ENCODE measurements around the gene CCL28.
A peak's percentile ranks its signal among the peaks of the same experiment; 100 is the strongest.
"Not testable (repeated sequence)": the region's sequence is repeated elsewhere in the genome, so short reads cannot be mapped to it uniquely, and the experiment has no call there.

The CCL28 gene

DNA sequence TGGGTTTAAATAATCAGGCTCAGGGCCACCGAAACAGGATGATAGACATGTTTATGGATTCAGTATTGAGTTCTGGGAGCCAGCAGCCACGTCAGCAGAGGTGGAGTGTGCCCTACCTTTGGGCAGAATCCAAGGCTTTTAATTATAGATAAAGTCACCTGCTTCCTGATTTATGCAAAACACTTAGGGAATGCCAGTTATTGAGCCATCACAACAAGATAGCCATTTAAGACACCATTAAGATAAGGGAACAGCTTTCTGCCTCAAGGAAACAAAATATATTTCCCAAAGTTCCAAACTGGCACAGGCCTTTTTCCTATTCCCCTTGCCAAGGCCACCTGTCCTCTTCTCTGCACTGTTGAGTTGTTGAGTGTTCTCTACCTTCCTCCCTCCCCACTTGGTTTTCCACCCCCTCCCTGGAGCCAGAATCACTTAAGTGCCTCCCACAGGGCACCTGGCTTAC is 2.4 kb downstream of the CCL28 start:
- no peak for DNase-seq (ENCODE audit: low spot score)

DNA sequence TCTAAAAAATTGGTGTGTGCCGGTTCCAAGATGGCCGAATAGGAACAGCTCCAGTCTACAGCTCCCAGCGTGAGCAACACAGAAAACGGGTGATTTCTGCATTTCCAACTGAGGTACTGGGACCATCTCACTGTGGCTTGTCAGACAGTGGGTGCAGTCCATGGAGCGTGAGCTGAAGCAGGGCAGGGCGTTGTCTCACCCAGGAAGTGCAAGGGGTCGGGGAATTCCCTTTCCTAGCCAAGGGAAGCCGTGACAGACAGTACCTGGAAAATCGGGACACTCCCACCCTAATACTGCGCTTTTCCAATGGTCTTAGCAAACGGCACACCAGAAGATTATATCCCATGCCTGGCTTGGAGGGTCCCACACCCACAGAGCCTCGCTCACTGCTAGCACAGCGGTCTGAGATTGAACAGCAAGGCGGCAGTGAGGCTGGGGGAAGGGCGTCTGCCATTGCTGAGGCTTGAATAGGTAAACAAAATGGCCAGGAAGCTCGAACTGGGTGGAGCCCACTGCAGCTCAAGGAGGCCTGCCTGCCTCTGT is 9.6 kb downstream of the CCL28 start:
- DNase-seq (ENCODE audit: low spot score): not testable (repeated sequence)

DNA sequence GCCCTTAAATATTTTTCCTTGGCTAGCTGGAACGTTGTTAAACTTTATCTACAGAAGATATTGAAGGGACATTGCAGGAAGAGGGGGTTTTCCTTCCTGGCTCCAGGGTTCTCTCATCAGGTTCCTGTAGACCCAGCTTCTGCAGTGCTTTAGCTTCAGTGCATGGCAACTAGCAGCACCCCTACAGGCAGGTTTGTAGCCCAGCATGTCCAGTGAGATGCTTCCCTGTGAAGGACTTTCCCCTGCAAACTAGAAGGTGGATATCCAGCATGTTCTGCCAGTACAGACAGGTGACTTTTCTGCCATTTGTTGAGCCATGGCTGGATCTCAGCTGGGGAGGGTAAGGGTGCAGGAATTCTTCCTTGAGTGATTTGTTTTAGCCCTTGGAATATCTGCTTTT is 10.4 kb downstream of the CCL28 start:
- peak; percentile 39 for DNase-seq (ENCODE audit: low spot score)

DNA sequence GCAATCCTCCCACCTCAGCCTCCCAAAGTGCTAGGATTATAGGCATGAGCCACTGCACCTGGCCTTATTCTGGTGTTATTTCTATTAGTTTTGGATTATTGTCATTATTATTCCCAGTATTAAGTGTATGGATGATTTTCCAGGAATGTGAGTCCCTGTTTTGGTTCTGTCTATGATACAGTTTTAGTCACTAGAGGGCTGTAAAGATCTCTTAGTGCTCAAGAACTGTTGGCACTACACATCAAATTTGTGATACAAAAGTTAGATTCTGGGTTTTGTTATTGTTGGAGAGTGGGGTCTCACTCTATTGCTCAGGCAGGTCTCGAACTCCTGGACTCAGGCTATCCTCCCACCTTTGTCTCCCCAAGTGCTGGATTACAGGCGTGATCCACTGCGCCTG is 12.1 kb downstream of the CCL28 start:
- DNase-seq (ENCODE audit: low spot score): no peak

DNA sequence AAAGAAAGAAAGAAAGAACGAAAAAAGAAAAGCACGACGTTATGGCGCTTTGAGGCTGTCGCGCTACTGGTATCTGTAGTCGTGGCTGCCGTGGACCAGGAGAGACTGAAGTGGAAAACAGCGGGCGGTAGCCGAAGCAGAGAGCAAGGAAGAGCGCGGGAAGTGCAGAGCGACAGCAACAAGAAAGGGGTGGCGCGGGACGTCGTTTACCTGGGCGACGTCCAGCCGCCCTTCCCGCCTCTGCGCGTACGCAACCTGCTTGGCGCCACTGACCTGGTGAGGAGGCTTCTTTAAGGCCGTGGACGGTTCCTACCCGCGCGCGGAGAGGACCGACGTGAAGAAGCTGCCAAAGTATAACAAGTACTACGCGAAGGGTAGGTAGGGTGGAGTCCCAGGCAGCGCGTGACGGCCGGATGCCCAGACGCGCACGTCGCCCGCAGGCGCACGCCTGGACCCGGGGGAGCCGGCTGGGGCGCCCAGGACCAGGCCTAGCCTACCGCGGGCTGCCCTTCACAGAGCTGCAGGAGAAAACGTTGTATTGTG is 15.4 kb downstream of the CCL28 start:
- no peak for DNase-seq (ENCODE audit: low spot score)

DNA sequence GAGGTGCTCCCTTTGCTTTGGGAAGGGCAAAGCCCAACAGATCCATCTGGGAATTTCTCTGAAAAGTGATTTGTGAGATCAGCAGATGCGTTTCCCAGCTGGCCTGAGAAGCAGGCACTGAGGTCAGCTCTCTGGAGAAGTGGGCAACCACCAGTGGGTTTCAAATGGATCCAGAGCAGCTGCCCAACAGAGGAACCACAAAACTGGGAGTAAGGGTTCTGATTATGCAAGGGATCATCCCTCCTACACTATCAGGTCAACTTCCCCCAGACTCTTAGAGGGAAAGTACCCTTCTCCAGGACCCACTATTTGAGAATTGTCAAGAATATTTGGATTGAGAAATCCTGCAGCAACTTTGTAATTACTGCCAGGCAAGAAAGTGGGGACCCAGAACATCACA is 21.7 kb downstream of the CCL28 start:
- DNase-seq (ENCODE audit: low spot score): no peak

DNA sequence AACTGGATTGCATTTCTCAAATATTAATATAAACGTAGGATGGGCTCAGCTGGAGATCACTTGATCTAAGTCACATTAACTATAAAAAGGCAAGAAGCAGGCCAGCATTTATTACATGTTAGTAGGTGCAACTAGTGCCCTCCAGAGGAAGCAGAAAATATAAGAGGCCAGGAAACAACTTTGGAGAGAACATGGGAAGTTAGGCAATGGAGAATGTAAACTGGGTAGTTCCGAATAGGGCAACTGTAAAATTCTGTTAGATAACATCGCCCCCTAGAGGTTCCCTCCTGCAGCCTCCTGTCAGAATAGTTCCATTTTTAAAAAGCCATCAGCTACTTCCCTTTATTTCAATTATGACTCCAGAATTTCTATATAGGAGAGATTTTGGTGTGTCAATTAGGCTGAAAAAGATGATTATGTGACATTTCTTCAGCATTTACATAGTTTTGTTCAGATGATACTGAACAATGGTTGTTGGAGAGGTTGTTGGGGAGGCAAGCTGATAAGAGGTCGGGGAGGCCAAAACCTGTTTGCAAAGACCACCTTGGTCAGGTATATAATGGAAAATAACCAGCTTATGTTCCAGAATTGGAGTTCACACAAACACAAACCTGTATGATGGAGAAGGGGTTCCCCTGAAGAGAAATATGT is 22.4 kb downstream of the CCL28 start:
- peak; percentile 66 for DNase-seq (ENCODE audit: low spot score)

DNA sequence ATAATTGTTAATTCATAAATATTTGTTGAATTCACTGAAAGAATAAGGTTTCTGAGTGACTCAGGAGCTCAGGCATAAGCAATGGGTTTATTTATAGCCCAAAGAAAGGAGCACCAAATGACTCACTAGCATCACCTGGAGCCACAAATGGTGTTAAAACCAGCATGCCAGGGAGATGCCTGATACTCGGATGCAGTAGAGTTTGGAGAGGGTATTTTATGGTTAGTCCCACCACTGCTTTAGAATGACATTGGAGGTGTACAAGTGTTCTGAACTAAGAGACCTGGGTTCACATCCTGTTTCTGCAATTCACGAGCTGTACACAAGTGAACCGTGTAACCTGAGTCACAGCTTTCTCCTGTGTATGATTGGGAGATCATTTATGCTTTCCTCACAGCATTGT is 25.2 kb downstream of the CCL28 start:
- DNase-seq (ENCODE audit: low spot score): no peak

DNA sequence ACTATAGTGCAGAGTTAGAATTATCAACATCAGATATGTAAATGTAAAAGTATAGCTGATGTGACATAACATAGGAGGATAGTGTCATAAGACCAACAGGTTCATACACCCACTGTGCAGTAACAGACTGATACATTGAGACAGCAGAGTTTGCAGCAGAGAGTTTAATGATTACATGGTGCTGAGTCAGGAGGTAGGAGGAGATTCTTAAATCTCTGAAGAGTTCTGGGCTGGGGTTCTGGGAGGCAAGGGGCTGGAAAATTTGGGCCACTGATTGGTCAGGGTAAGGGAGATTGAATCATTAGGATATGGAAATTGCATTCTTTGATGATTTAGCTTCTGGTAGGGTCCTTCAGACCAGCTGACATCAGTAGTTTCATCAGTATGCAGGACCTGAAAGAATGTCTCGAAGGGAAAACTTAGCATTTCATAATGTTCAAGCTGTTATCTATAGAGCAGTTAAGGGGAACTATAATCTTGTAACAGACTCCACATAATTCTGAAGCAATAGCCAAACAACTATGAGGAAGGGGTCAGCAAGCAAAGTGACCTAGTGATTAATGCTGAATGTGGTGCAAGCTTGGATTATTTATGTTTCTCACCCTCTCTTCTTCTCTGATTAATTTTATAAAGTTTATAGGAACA is 35.6 kb downstream of the CCL28 start:
- DNase-seq (ENCODE audit: low spot score): no peak

DNA sequence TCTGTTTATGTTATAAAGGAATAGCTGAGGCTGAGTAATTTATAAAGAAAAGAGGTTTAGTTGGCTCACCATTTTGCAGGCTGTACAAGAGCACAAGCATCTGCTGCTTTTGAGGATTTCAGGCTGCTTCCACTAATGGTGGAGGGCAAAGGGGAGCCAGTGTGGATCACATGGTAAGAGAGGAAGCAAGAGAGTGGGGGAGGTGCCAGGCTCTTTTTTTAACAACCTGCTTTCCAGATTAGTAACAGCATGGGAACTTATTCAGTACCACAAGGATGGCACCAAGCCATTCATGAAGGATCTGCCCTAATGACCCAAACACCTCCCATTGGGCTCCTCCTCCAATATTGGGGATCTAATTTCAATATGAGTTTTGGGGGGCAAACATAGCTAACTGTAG is 40.4 kb downstream of the CCL28 start:
- no peak for DNase-seq (ENCODE audit: low spot score)

DNA sequence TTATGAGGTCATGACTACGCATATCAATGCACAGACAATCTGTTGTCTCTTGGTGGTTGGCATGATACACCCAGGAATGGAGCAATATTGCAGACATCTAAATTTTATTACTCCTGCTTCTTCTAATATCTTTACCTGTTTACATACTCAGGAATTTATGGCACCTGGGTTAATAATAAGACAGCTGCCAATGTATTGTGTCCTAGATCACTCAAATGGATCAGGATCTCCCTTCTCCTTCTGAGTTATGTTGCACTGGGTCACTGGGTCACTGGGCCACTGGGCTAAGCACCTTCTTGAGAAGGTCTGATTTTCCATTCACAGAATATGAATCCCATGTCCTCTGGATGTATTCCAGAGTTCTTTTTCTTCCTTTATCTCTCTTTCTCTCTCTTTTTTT is 41.8 kb downstream of the CCL28 start:
- DNase-seq (ENCODE audit: low spot score): no peak

DNA sequence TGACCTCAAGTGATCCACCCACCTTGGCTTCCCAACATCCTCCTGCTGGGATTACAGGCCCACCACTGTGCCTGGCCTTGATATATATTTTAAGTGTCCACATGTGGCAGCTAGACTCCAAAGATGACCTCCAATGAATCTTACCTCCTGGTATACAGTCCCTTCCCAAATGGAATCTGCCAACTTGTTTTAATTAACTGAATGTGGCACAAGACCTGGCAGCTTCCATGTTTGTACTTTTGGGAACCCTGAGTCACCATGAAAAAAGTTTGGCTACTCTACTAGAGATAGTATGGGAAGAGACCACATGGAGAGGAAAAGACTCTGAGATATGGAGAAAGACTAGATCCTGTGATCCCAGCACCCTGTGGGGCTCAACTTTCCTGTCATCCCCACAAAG is 42.5 kb downstream of the CCL28 start:
- DNase-seq (ENCODE audit: low spot score): no peak

DNA sequence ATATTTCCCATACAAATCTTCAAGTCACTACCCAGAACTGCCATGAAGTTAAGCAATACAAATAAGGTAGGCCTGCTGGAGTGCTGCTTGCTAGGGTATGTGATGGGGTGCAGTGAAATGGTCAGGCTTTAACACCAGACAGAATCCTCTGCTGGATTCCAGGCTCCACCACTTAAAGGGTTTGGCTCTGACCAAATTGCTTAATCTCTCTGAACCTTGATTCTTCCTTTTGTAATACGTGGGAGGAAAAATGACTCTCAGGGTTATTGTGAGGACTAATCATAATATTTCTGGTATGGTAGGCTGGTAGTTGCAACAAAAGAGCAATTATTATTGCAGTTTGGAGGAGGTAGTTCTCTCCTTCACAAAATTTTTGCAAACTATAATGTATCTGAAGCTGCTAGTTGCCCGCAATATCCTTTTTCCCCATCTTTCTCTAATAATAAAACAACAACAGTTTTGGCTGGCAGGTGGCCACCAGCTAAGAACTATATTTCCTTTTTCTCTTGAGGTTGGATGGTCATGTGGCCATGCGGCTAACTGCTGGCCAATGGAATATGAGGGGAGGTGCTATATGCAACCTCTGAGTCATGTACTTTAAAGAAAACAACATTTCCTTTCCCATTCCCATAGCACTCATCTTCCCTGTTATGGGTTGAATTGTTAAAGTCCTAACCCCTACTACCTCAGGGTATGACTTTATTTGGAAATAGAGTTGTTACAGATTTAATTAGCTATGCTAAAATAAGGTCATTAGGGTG is 44.1 kb downstream of the CCL28 start:
- DNase-seq (ENCODE audit: low spot score): no peak

DNA sequence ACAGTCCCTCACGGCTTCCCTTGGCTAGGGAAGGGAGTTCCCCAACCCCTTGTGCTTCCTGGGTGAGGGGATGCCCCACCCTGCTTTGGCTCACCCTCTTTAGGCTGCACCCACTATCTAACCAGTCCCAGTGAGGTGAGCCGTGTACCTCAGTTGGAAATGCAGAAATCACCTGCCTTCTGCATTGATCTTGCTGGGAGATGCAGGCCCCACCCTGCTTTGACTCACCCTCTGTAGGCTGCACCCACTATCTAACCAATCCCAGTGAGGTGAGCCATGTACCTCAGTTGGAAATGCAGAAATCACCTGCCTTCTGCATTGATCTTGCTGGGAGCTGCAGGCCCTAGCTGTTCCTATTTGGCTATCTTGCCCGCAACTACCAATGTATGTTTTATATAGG is 44.7 kb downstream of the CCL28 start:
- DNase-seq (ENCODE audit: low spot score): no peak

DNA sequence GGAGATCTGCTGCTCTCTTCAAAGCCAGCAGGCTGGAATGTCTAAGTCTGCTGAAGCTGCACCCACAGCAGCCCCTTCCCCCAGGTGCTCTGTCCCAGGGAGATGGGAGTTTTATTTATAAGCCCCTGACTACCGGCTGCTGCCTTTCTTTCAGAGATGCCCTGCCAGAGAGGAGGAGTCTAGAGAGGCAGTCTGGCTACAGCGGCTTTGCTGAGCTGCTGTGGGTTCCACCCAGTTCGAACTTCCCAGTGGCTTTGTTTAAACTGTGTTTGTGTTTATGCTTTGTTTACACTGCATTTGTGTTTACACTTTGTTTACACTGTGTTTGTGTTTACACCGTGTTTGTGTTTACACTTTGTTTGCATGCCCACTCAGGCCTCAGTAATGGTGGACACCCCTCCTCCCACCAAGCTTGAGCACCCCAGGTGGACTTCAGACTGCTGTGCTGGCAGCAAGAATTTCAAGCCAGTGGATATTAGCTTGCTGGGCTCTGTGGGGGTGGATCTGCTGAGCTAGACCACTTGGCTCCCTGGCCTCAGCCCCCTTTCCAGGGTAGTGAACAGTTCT is 45.4 kb downstream of the CCL28 start:
- DNase-seq (ENCODE audit: low spot score): not testable (repeated sequence)

DNA sequence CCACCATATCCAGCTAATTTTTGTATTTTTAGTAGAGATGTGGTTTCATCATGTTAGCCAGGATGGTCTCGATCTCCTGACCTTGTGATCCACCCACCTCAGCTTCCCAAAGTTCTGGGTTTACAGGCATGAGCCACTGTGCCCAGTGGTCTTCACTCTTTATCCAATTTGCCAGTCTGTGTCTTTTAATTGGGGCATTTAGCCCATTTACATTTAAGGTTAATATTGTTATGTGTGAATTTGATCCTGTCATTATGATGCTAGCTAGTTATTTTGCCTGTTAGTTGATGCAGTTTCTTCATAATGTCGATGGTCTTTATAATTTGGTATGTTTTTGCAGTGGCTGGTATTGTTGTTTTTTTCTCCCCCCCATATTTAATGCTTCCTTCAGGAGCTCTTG is 47.0 kb downstream of the CCL28 start:
- not testable (repeated sequence) for DNase-seq (ENCODE audit: low spot score)

DNA sequence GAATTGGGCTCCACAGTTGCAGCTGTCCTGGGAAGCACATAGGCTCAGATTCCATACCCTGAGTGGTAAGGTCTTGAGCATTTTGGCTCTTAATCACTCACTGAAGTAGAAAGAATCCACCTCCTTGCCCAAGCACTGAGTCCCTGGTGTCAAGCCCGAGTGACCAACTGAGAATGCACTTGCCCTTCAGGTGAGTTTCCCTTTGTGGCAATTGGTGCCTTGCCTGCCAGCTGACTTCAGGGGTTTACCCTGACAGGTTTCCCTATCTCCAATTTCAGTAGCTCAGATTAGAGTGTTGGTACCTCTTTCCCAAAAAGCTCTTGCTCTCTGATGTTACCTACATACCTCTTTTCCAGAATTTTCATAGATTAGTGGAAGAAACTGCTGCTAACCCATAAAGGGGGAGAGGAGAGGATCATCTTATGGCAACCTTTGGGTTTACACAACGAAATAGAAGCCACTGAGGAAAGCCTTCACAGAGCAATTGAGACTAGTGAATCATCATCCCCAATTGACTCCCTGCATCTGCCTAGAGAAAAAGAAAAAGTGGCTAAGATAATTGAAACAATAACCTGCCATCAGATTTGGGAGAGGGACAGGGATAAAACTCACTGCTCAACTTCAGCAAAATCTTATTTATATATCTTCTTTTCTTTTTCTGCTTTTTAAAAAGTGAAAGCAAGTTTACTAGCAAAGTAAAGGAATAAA is 48.6 kb downstream of the CCL28 start:
- no peak for DNase-seq (ENCODE audit: low spot score)

DNA sequence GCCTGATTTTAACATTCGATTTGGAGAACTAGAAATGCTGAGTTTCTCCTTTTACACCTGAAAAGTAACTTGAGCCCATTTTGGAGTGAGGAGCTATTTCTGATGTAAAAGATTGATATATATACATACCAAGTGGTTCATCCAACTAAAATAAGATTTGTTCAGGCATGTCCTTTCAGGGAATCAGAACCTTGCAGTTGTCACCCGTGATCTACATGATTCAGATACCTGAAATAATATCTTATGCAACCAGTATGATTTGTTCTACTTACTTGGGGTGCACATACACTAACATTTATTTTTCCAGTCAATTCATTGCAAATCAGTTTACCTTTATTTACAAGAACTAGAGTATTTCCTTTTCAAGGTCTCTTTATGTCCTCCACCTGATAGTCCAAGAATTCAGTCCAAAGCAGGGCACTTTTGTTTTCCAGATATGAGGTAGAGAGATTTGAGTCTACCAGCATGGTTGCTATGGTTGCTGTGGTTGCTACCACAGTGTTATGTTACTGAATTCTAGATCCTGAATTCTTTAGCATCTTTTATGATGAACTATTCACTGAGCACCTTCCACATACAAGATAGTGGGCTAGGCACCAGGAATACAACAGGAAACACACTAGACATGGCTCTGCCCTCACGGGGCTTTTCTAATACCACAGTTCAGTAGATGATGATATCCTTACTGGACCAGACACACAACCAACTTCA is 49.3 kb downstream of the CCL28 start:
- DNase-seq (ENCODE audit: low spot score): no peak

DNA sequence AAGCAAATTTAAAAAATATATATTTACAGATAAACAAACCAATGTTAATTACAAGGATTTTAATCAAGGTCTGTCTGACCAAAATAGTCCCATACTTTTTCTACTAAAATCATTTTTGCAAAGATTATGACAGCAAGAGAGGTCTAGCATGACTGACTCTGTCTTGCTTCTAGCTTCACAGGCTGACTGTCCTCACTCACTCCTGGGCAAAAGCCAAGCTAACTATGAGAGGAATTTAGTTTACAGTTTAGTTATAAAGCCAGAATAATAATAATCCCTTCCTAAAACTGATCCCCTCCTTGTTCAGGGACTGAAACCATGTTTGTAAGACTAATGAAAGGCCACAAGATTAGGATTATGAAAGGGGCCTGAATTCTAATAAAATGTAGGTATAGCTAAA is 53.5 kb downstream of the CCL28 start:
- no peak for DNase-seq (ENCODE audit: low spot score)

DNA sequence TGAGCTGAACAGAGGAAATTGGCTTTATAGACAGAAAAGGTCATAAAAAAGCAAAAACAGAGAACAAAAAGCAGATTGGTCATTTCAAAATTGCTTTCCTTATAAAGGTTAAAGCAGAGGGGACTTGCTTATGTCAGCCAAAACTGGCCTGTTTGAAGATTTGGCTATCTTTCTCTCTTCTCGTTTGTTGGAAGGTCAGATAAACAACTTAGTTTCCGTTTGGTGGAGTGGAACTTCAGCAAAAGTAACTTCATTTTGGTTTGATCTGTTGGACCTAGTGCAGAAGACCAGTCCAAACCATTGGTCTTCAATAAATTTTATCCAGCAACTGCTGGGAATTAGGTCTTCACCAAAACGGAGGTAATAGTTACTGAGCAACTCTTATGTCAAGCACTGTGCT is 53.9 kb downstream of the CCL28 start:
- DNase-seq (ENCODE audit: low spot score): no peak

DNA sequence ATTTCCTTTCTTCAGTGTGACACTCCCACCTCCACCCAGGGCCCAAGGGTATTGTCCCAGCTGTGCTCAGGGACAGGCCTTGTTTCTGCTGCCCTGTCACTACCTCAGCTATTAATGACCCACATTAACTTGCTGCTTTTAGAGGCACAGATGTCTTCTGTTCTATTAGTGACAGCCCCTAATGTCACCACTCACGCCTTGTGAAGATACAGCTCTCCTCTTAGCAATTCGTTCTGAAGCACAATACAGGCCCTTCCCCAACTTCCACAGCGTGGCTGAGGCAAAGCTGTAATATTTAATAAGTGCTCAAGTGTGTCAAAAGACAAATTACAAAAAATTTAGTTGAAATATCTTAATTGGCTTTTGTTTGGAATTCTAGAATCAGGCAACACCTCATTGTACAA is 54.3 kb downstream of the CCL28 start:
- DNase-seq (ENCODE audit: low spot score): no peak
